ENCODE measurements around the gene EML3. TPM values are rescaled to one million over a fixed set of nuclear protein-coding genes. Genes with fewer than 3 reads are reported as not detected.
"Not testable (repeated sequence)": the region's sequence is repeated elsewhere in the genome, so short reads cannot be mapped to it uniquely, and the experiment has no call there.

Gene EML3
- total RNA-seq, 1 donor from 2014 or later, result 116 TPM

GRCh38 chr11:62599901-62600300 is 12.7 kb downstream of the EML3 start:
- DNase-seq (ENCODE audit: low spot score), result no peak

GRCh38 chr11:62599069-62599696 is 13.4 kb downstream of the EML3 start:
- DNase-seq (ENCODE audit: low spot score), result no peak

- DNase-seq (ENCODE audit: low spot score), result no peak
These were observed 17.5 kb downstream of the EML3 start for GRCh38 chr11:62595124-62595523.

- no peak for DNase-seq (ENCODE audit: low spot score)
These were observed 19.0 kb downstream of the EML3 start for GRCh38 chr11:62593434-62594044.

- DNase-seq (ENCODE audit: low spot score), result no peak
These were observed 19.6 kb downstream of the EML3 start for GRCh38 chr11:62592989-62593421.

GRCh38 chr11:62592146-62592815 is 20.3 kb downstream of the EML3 start:
- no peak for DNase-seq (ENCODE audit: low spot score)

- peak; percentile 97 for DNase-seq (ENCODE audit: low spot score)
These were observed 21.0 kb downstream of the EML3 start, which contains the start of gene TUT1 for GRCh38 chr11:62591448-62592145. TSS of gene TUT1 (minus strand) at chr11:62591523. CDS start at chr11:62591485, 38 bp downstream.

GRCh38 chr11:62588966-62589637 is 23.5 kb downstream of the EML3 start:
- no peak for DNase-seq (ENCODE audit: low spot score)

GRCh38 chr11:62585356-62585755 is 27.2 kb downstream of the EML3 start:
- not testable (repeated sequence) for DNase-seq (ENCODE audit: low spot score)

GRCh38 chr11:62581735-62582134 is 30.8 kb downstream of the EML3 start:
- DNase-seq (ENCODE audit: low spot score), result not testable (repeated sequence)

- DNase-seq (ENCODE audit: low spot score), result no peak
These were observed 31.4 kb downstream of the EML3 start for GRCh38 chr11:62580959-62581715.

- no peak for DNase-seq (ENCODE audit: low spot score)
These were observed 33.3 kb downstream of the EML3 start for GRCh38 chr11:62579252-62579651.

- no peak for DNase-seq (ENCODE audit: low spot score)
These were observed 34.0 kb downstream of the EML3 start for GRCh38 chr11:62578541-62578940.

- DNase-seq (ENCODE audit: low spot score), result no peak
These were observed 35.4 kb downstream of the EML3 start for GRCh38 chr11:62577046-62577714.

- DNase-seq (ENCODE audit: low spot score), result no peak
These were observed 36.7 kb downstream of the EML3 start for GRCh38 chr11:62575837-62576236.

GRCh38 chr11:62575156-62575555 is 37.4 kb downstream of the EML3 start:
- no peak for DNase-seq (ENCODE audit: low spot score)

GRCh38 chr11:62574363-62575071 is 38.1 kb downstream of the EML3 start:
- no peak for DNase-seq (ENCODE audit: low spot score)

- peak; percentile 99 for DNase-seq (ENCODE audit: low spot score)
These were observed 38.8 kb downstream of the EML3 start, which contains the start of gene EEF1G for GRCh38 chr11:62573592-62574362. TSS of gene EEF1G (minus strand) at chr11:62573891. CDS start at chr11:62573842, 49 bp downstream.

Data from mesenteric fat pad (tissue), 1 donor.